Measurements from ENCODE around the gene EIF3I. TPM values are rescaled to one million over a fixed set of nuclear protein-coding genes. Genes with fewer than 3 reads are reported as not detected.

Gene EIF3I
- total RNA-seq, 2 experiments from 2014 or later, result 182 to 207 TPM

DNA sequence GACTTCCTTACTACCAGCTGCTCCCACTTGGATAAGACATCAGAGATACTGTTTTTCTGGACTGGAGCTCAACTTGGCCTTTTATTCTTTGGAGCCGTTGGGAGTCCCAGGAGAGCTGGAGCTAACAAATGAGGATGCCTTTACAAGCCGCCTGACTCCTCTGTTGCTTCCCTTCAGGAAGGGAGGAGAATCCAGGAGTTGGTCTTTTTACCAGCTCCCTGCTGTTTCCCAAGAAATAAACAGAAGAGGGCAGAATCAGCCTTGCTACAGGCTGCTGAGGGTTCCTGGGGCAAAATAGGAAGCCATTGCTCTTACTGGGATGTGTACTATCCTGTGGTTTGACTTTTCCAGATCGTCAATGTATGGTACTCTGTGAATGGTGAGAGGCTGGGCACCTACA lies 1.5 kb downstream of the EIF3I start:
- BruUV-seq (replicated peaks), result no TSS peak
- DNase-seq (ENCODE audit: low spot score), result no peak
- Histone ChIP-seq H3K79me2 (ENCODE audit: insufficient read depth, low read depth, low read length) (peaks cover 23% of the 10 kb centered on the region), H2AFZ (ENCODE audit: low read length) (no peak overlapping the region), H3K9me2 (ENCODE audit: insufficient read depth, low read length) (no peaks in the 10 kb centered on the region), H4K20me1 (ENCODE audit: insufficient read depth, low read length) (no peaks in the 10 kb centered on the region), H3K36me3 (ENCODE audit: insufficient read depth, low read length) (peaks cover 51% of the 10 kb centered on the region), H3K4me3 (ENCODE audit: low read depth, low read length, poor library complexity, severe bottlenecking) (peak overlapping the region; percentile 96), H3K27ac (ENCODE audit: low read depth, low read length, poor library complexity, severe bottlenecking) (no peak overlapping the region), H3K4me2 (ENCODE audit: low read length) (peak overlapping the region; percentile 99), H3K9me3 (ENCODE audit: low read length) (no peaks in the 10 kb centered on the region), H3K4me1 (ENCODE audit: insufficient read depth, low read length, poor library complexity, severe bottlenecking) (peaks cover 33% of the 10 kb centered on the region)
- ChIA-PET POLR2A (interaction anchor here (1.0 kb wide), 1 partner anchor 68 kb away, joined by 3 read pairs; the partner anchor contains the start of gene HDAC1), CTCF (ENCODE audit: unreplicated experiment) (no interaction called here)
- TF ChIP-seq, protein P1, sequence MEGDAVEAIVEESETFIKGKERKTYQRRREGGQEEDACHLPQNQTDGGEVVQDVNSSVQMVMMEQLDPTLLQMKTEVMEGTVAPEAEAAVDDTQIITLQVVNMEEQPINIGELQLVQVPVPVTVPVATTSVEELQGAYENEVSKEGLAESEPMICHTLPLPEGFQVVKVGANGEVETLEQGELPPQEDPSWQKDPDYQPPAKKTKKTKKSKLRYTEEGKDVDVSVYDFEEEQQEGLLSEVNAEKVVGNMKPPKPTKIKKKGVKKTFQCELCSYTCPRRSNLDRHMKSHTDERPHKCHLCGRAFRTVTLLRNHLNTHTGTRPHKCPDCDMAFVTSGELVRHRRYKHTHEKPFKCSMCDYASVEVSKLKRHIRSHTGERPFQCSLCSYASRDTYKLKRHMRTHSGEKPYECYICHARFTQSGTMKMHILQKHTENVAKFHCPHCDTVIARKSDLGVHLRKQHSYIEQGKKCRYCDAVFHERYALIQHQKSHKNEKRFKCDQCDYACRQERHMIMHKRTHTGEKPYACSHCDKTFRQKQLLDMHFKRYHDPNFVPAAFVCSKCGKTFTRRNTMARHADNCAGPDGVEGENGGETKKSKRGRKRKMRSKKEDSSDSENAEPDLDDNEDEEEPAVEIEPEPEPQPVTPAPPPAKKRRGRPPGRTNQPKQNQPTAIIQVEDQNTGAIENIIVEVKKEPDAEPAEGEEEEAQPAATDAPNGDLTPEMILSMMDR (conservative IDR thresholded peaks at IDR 0.05; ENCODE audit: low read length), result 0 out of 2 replicates have a peak, but pooled peaks have one; percentile 17
- TF ChIP-seq EZH2phosphoT487 (IDR thresholded peaks at IDR 0.05; ENCODE audit: borderline replicate concordance, low read depth, low read length), result no peak
- intact Hi-C loops (cut with micrococcal nuclease; ENCODE audit: unreplicated experiment), result loop anchor here (2.0 kb wide), 2 partner anchors 27 to 93 kb away; partner anchors contain the start of gene LCK

DNA sequence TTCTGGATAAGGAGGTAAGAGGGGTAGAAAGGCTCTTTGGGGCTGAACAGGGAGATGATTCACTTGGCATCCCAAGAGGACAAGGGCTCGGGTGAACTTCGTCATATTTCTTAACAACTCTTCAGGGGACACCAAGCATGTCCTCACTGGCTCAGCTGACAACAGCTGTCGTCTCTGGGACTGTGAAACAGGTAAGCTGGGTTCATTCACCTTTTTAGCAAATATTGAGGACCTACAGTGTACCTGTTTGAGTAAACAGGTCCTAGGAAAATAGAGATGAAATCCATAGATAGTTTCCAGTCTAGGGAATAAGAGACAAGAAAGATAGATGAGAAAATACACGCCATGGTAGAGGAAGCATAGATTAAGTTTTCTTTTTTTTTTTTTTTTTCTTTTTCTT lies 2.1 kb downstream of the EIF3I start:
- no peak overlapping the region for H3K27ac ChIP-seq (ENCODE audit: low read depth, low read length, poor library complexity, severe bottlenecking)
- no peaks in the 10 kb centered on the region for H4K20me1 ChIP-seq (ENCODE audit: insufficient read depth, low read length)
- H2AFZ ChIP-seq (ENCODE audit: low read length), result no peak overlapping the region
- H3K4me3 ChIP-seq (ENCODE audit: low read depth, low read length, poor library complexity, severe bottlenecking), result no peak overlapping the region
- H3K4me1 ChIP-seq (ENCODE audit: insufficient read depth, low read length, poor library complexity, severe bottlenecking), result peaks cover 33% of the 10 kb centered on the region
- peak overlapping the region; percentile 99; the same call in 1 of the 2 replicates for H3K4me2 ChIP-seq (ENCODE audit: low read length)
- no peaks in the 10 kb centered on the region for H3K9me2 ChIP-seq (ENCODE audit: insufficient read depth, low read length)
- ChIA-PET POLR2A (no interaction called here), CTCF (ENCODE audit: unreplicated experiment) (no interaction called here)
- no TSS peak for BruUV-seq (replicated peaks)
- DNase-seq (ENCODE audit: low spot score), result no peak
- no peaks in the 10 kb centered on the region for H3K9me3 ChIP-seq (ENCODE audit: low read length)
- H3K79me2 ChIP-seq (ENCODE audit: insufficient read depth, low read depth, low read length), result peaks cover 23% of the 10 kb centered on the region
- TF ChIP-seq EZH2phosphoT487 (IDR thresholded peaks at IDR 0.05; ENCODE audit: borderline replicate concordance, low read depth, low read length), result no peak
- intact Hi-C loops (cut with micrococcal nuclease; ENCODE audit: unreplicated experiment), result no loop called here
- H3K36me3 ChIP-seq (ENCODE audit: insufficient read depth, low read length), result peaks cover 57% of the 10 kb centered on the region

DNA sequence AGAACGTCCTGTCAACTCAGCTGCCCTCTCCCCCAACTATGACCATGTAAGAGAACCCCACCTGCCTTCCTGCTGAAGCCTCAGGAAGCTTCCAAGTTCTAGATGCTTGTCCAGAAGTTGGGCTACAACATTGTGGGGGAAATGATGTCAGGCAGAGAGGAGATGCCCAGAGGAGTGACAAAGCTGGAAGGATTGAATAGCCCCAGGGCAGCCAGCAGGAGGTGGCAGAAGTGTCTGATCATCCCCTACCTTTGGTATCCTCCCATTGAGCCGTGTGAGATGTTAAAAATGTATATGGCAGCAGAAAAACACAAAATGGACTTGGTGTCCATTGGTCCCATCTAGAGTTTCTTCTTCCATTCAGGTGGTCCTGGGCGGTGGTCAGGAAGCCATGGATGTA lies 6.6 kb downstream of the EIF3I start:
- Histone ChIP-seq H2AFZ (ENCODE audit: low read length) (no peak overlapping the region), H4K20me1 (ENCODE audit: insufficient read depth, low read length) (no peaks in the 10 kb centered on the region), H3K4me3 (ENCODE audit: low read depth, low read length, poor library complexity, severe bottlenecking) (no peak overlapping the region), H3K36me3 (ENCODE audit: insufficient read depth, low read length) (peaks cover 93% of the 10 kb centered on the region), H3K9me3 (ENCODE audit: low read length) (no peaks in the 10 kb centered on the region), H3K4me2 (ENCODE audit: low read length) (no peak overlapping the region), H3K27ac (ENCODE audit: low read depth, low read length, poor library complexity, severe bottlenecking) (no peak overlapping the region), H3K79me2 (ENCODE audit: insufficient read depth, low read depth, low read length) (peaks cover 8% of the 10 kb centered on the region), H3K9me2 (ENCODE audit: insufficient read depth, low read length) (no peaks in the 10 kb centered on the region), H3K4me1 (ENCODE audit: insufficient read depth, low read length, poor library complexity, severe bottlenecking) (peaks cover 3% of the 10 kb centered on the region)
- ChIA-PET POLR2A (interaction anchor here (1.2 to 1.3 kb wide), 2 partner anchors 12 to 17 kb away, joined by 3 to 5 read pairs; no protein-coding TSS in a partner anchor), CTCF (ENCODE audit: unreplicated experiment) (no interaction called here)
- intact Hi-C loops (cut with micrococcal nuclease; ENCODE audit: unreplicated experiment), result no loop called here
- no peak for DNase-seq (ENCODE audit: low spot score)
- TF ChIP-seq, protein P1 (conservative IDR thresholded peaks at IDR 0.05; ENCODE audit: low read length), result no peak
- TF ChIP-seq EZH2phosphoT487 (IDR thresholded peaks at IDR 0.05; ENCODE audit: borderline replicate concordance, low read depth, low read length), result no peak
- BruUV-seq (replicated peaks), result no TSS peak
